ENCODE measurements around the gene EGFL7. TPM values are rescaled to one million over a fixed set of nuclear protein-coding genes. Genes with fewer than 3 reads are reported as not detected.

The EGFL7 gene
- total and polyA plus RNA-seq, 2 of the 8 experiments (the other 6 are each of a cell fraction or from before 2014, with no cell fraction given), result 37.8 to 53.4 TPM

- no peak overlapping the region for H4K8ac ChIP-seq (ENCODE audit: extremely low read depth, insufficient read depth, low read length)
- H2BK20ac ChIP-seq (ENCODE audit: low read length), result peak overlapping the region; percentile 49; the same call in 1 of the 2 replicates
- H3K4me1 ChIP-seq (replicated peaks in 1 of 4; ENCODE audit: control insufficient read depth in 3 of 4, insufficient read depth in 4 of 4, low read length in 3 of 4), result peaks cover 0 to 6% (median 3%) of the 10 kb centered on the region in 4 experiments; a peak in 6 of 7 replicates
- peak overlapping the region; percentile 81; the same call in 1 of the 2 replicates for H2BK15ac ChIP-seq (ENCODE audit: low read length)
- peak overlapping the region; percentile 6 for H4K91ac ChIP-seq (replicated peaks; ENCODE audit: insufficient read length, low read length)
- H3K27me3 ChIP-seq (replicated peaks in 1 of 4; ENCODE audit: control insufficient read depth in 3 of 4, extremely low read depth in 1 of 4, insufficient read depth in 3 of 4, low read length in 3 of 4), result no peaks in the 10 kb centered on the region
- no peaks in the 10 kb centered on the region for H4K20me1 ChIP-seq (replicated peaks in 1 of 2; ENCODE audit: control insufficient read depth in 1 of 2, insufficient read depth in 2 of 2, low read length in 2 of 2)
- H3K56ac ChIP-seq (replicated peaks; ENCODE audit: insufficient read length, low read depth, low read length), result no peak overlapping the region
- H3K9me3 ChIP-seq (ENCODE audit: insufficient read depth in 2 of 2, low read depth in 1 of 2, low read length in 1 of 2), result no peaks in the 10 kb centered on the region
- no peaks in the 10 kb centered on the region for H3K79me2 ChIP-seq (ENCODE audit: control insufficient read depth in 1 of 2, insufficient read depth in 2 of 2, low read length in 2 of 2)
- no peak overlapping the region for H2BK120ac ChIP-seq (replicated peaks; ENCODE audit: low read depth, low read length)
- ChIA-PET CTCF (ENCODE audit: partially characterized antibody) (interaction anchor here (1.0 to 3.1 kb wide), 3 partner anchors 8 to 56 kb away, joined by 3 to 16 read pairs (median 7); no protein-coding TSS in a partner anchor), POLR2A (ENCODE audit: partially characterized antibody) (no interaction called here)
- no peaks in the 10 kb centered on the region for H3K23me2 ChIP-seq (ENCODE audit: low read depth, low read length)
- H3K18ac ChIP-seq (ENCODE audit: extremely low read depth, low read length), result no peak overlapping the region
- no peak overlapping the region for H3K9ac ChIP-seq (replicated peaks in 1 of 4; ENCODE audit: extremely low read depth in 1 of 4, low read depth in 3 of 4, low read length in 3 of 4)
- no peak overlapping the region for H3K23ac ChIP-seq (ENCODE audit: insufficient read length)
- H2AK5ac ChIP-seq (ENCODE audit: low read depth, low read length), result no peak overlapping the region; the same call in 1 of the 2 replicates
- H2AFZ ChIP-seq (ENCODE audit: low read length), result no peak overlapping the region
- no peak overlapping the region for H3K4me3 ChIP-seq (ENCODE audit: extremely low read depth in 1 of 4, insufficient read depth in 2 of 4, low read depth in 3 of 4, low read length in 4 of 4)
- H3K4ac ChIP-seq (replicated peaks; ENCODE audit: insufficient read length, low read depth, low read length), result no peak overlapping the region
- H4K5ac ChIP-seq (ENCODE audit: insufficient read length, low read depth, low read length), result no peak overlapping the region
- H2BK5ac ChIP-seq (ENCODE audit: low read depth, low read length), result peak overlapping the region; percentile 18; the same call in 1 of the 2 replicates
- no peak overlapping the region for H3K27ac ChIP-seq (ENCODE audit: low read depth, low read length)
- H3K36me3 ChIP-seq (ENCODE audit: control insufficient read depth in 2 of 4, insufficient read depth in 4 of 4, low read length in 3 of 4), result no peaks in the 10 kb centered on the region
- H3K14ac ChIP-seq (ENCODE audit: insufficient read length), result no peak overlapping the region
- no peaks in the 10 kb centered on the region for H3K79me1 ChIP-seq (ENCODE audit: low read depth, low read length)
- H2BK12ac ChIP-seq (ENCODE audit: low read depth, low read length), result peak overlapping the region; percentile 90; the same call in 1 of the 2 replicates
- DNase-seq (ENCODE audit: low read depth in 1 of 2, low spot score in 2 of 2) (no peak), FAIRE-seq (no peak)
- 89% methylated on average over 17 of the region's 17 CpGs; no CpG with 5 or more reads in 1 of the 2 experiments for WGBS, 2 experiments (ENCODE audit: extremely low coverage in 1 of 2, insufficient coverage in 1 of 2, insufficient read length in 1 of 2, insufficient replicate concordance in 2 of 2, low coverage in 1 of 2, low lambda C conversion rate in 2 of 2, missing lambda C conversion rate in 1 of 2)
- no peak overlapping the region for H3K4me2 ChIP-seq (ENCODE audit: insufficient read depth in 1 of 2, low read depth in 2 of 2, low read length in 2 of 2)
- no peak for TF ChIP-seq TCF12 (IDR thresholded peaks at IDR 0.05; ENCODE audit: low read depth, low read length)
Measured at GRCh38 chr9:136615631-136616306, 46.9 kb upstream of the EGFL7 start.
